ENCODE results near the gene PRRC1.
"Not testable (repeated sequence)": the region's sequence is repeated elsewhere in the genome, so short reads cannot be mapped to it uniquely, and the experiment has no call there.

PRRC1 gene

GRCh38 chr5:127558273-127558672, 40.8 kb downstream of the PRRC1 start:
- H3K36me3 Mint-ChIP-seq (ENCODE audit: low read depth), result peaks cover 37% of the 10 kb centered on the region
- no peaks in the 10 kb centered on the region for H3K4me1 Mint-ChIP-seq (ENCODE audit: low read depth)
- no peaks in the 10 kb centered on the region for H3K27me3 Mint-ChIP-seq
- no peaks in the 10 kb centered on the region for H3K9me3 Mint-ChIP-seq
- intact Hi-C loops (cut with micrococcal nuclease), result no loop called here
- H3K4me3 Mint-ChIP-seq, result no peak overlapping the region
- H3K27ac Mint-ChIP-seq, result no peak overlapping the region

DNA sequence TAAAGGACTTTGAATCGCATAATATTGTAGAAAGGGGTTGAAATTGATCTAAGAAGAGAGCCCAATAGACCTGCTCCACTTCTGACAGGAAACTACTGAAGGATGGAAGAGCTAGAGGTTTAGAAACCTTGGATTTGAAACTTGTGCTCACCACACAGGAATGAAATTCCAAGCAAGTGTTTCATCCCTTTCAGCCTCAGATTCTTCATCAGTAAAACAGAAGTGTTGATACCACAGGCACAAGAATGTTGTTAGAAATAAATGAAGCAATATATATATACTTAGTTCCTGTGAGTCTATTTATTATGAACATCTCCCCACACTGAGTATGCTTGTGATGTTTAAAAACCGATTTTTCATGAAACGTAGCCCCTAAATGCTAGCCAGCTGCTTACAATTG, 43.8 kb downstream of the PRRC1 start:
- no peaks in the 10 kb centered on the region for H3K4me1 Mint-ChIP-seq (ENCODE audit: low read depth)
- H3K27ac Mint-ChIP-seq, result no peak overlapping the region
- no peaks in the 10 kb centered on the region for H3K27me3 Mint-ChIP-seq
- peaks cover 11% of the 10 kb centered on the region for H3K36me3 Mint-ChIP-seq (ENCODE audit: low read depth)
- no peaks in the 10 kb centered on the region for H3K9me3 Mint-ChIP-seq
- H3K4me3 Mint-ChIP-seq, result no peak overlapping the region
- intact Hi-C loops (cut with micrococcal nuclease), result loop anchor here (10.0 kb wide), 2 partner anchors 934 to 1114 kb away; no protein-coding TSS in a partner anchor

DNA sequence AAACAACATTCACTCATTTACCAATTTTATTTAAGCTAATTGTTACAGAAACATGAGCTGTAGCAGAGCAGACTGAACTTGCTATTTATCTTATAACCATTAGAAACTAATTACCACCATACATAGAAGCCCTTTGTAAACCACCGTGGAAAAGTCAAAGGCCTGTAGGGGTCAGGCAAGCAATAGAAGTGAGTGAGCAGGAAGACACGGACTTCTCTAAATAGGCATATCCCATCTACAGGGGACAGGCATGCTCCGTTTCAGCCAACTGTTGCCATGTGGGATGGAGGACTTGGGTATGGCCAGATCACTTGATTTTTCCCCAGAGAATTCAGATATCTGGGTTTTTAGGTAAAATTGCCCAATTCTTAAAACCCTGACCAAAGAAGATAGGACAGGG, 44.8 kb downstream of the PRRC1 start:
- no peaks in the 10 kb centered on the region for H3K27me3 Mint-ChIP-seq
- H3K9me3 Mint-ChIP-seq, result no peaks in the 10 kb centered on the region
- no peak overlapping the region for H3K27ac Mint-ChIP-seq
- H3K4me1 Mint-ChIP-seq (ENCODE audit: low read depth), result peaks cover 4% of the 10 kb centered on the region
- intact Hi-C loops (cut with micrococcal nuclease), result loop anchor here (10.0 kb wide), 2 partner anchors 933 to 1113 kb away; no protein-coding TSS in a partner anchor
- H3K4me3 Mint-ChIP-seq, result no peak overlapping the region
- H3K36me3 Mint-ChIP-seq (ENCODE audit: low read depth), result peaks cover 8% of the 10 kb centered on the region

GRCh38 chr5:127563136-127563535, 45.7 kb downstream of the PRRC1 start:
- Mint-ChIP-seq H3K27ac (no peak overlapping the region), H3K4me1 (ENCODE audit: low read depth) (peaks cover 9% of the 10 kb centered on the region), H3K27me3 (no peaks in the 10 kb centered on the region), H3K4me3 (no peak overlapping the region), H3K9me3 (no peaks in the 10 kb centered on the region), H3K36me3 (ENCODE audit: low read depth) (peaks cover 8% of the 10 kb centered on the region)
- intact Hi-C loops (cut with micrococcal nuclease), result loop anchor here (10.0 kb wide), 2 partner anchors 932 to 1112 kb away; no protein-coding TSS in a partner anchor

DNA sequence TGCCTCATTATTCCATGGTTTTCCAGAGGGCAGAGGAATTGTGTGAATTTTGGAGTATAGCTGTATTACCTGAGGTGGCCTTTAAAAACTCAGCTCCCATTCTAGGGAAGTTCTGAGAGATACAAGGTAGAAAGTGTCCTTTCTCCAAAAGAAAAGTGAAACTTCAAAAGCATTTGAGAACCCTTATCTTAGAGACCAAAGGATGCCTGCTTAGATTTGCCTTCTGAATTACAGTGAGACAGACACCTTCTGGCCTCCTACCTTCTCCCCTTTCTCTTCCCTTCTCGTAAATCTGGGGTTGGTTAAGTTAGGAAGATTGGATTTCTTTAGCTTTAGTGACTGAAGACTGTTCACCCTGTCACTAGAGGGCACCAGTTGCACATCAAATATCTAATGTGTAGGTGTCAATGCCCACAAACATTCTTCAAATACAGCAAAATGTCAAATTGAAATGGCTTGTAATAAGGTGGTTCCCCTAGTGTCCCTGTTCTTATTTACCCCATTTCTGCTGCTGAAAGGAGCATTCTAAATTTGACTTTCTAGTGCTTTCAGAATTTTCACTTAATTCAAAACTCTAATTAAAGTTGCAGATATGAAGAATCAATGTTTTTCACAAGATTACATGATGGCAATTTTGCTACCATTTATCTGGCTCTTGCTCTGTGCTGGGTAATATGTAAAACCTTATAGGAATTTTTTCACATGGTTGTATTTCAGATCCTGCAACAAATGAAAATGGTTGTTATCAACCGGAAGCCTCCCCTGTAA, 46.7 kb downstream of the PRRC1 start:
- Mint-ChIP-seq H3K4me1 (ENCODE audit: low read depth) (peaks cover 11% of the 10 kb centered on the region), H3K36me3 (ENCODE audit: low read depth) (peaks cover 3% of the 10 kb centered on the region), H3K9me3 (no peaks in the 10 kb centered on the region), H3K27me3 (no peaks in the 10 kb centered on the region), H3K4me3 (no peak overlapping the region), H3K27ac (no peak overlapping the region)
- intact Hi-C loops (cut with micrococcal nuclease), result loop anchor here (2.0 to 10.0 kb wide), 3 partner anchors 637 to 1111 kb away; no protein-coding TSS in a partner anchor

DNA sequence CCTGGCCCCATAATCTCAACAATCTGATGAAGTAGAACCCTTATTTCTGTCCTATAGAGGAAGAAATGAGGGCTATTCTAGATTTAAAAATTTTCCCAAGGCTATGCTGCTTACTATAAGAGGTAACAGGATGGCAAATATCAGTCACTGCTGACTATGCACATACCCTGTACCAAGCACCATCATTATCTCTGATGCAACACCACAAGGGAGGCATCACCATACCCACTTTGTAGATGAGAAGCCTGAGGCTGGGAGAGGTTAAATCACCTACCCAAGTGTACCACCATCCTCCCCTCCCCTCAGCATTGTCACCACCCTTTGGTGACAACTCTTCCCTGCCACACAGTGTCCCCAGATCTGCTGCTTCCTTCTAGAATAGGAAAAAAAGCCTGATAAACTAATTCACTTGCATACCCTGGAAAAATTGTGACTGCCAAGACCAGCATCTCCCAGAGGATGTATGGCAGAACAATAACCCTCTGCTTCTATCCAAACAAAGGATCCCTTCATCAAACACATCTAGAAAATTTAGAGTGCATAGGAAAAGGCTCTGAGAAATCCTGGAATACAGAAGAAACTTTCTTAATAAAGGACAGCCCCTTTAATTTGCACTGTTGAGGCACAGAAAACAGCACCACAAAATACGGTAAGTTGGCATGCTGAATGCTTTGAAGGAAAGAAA, 48.3 kb downstream of the PRRC1 start:
- Mint-ChIP-seq H3K27ac (no peak overlapping the region), H3K4me3 (no peak overlapping the region), H3K4me1 (ENCODE audit: low read depth) (peaks cover 11% of the 10 kb centered on the region), H3K36me3 (ENCODE audit: low read depth) (no peaks in the 10 kb centered on the region), H3K27me3 (no peaks in the 10 kb centered on the region), H3K9me3 (no peaks in the 10 kb centered on the region)
- intact Hi-C loops (cut with micrococcal nuclease), result loop anchor here (2.0 to 10.0 kb wide), 3 partner anchors 635 to 1109 kb away; no protein-coding TSS in a partner anchor

- intact Hi-C loops (cut with micrococcal nuclease), result loop anchor here (10.0 kb wide), 2 partner anchors 928 to 1108 kb away; no protein-coding TSS in a partner anchor
- H3K36me3 Mint-ChIP-seq (ENCODE audit: low read depth), result no peaks in the 10 kb centered on the region
These were observed 49.8 kb downstream of the PRRC1 start for GRCh38 chr5:127567026-127567768.

GRCh38 chr5:127568166-127568565, 50.7 kb downstream of the PRRC1 start:
- Mint-ChIP-seq H3K4me3 (no peak overlapping the region), H3K36me3 (ENCODE audit: low read depth) (no peaks in the 10 kb centered on the region), H3K27me3 (no peaks in the 10 kb centered on the region), H3K4me1 (ENCODE audit: low read depth) (peaks cover 14% of the 10 kb centered on the region), H3K27ac (no peak overlapping the region), H3K9me3 (no peaks in the 10 kb centered on the region)
- intact Hi-C loops (cut with micrococcal nuclease), result loop anchor here (10.0 kb wide), 2 partner anchors 927 to 1107 kb away; no protein-coding TSS in a partner anchor

More at GRCh38 chr5:127567026-127567768, 49.8 kb downstream of the PRRC1 start:
- H3K27me3 Mint-ChIP-seq, result no peaks in the 10 kb centered on the region
- no peaks in the 10 kb centered on the region for H3K9me3 Mint-ChIP-seq
- peaks cover 14% of the 10 kb centered on the region for H3K4me1 Mint-ChIP-seq (ENCODE audit: low read depth)
- no peak overlapping the region for H3K27ac Mint-ChIP-seq
- H3K4me3 Mint-ChIP-seq, result no peak overlapping the region

GRCh38 chr5:127569471-127569870, 52.0 kb downstream of the PRRC1 start:
- not testable (repeated sequence) for H3K27ac Mint-ChIP-seq; H3K9me3 Mint-ChIP-seq; H3K27me3 Mint-ChIP-seq; H3K4me3 Mint-ChIP-seq; H3K36me3 Mint-ChIP-seq (ENCODE audit: low read depth)
- intact Hi-C loops (cut with micrococcal nuclease), result loop anchor here (10.0 kb wide), 2 partner anchors 925 to 1105 kb away; no protein-coding TSS in a partner anchor
- peaks cover 14% of the 10 kb centered on the region for H3K4me1 Mint-ChIP-seq (ENCODE audit: low read depth)

GRCh38 chr5:127571314-127572131, 54.1 kb downstream of the PRRC1 start:
- H3K27me3 Mint-ChIP-seq, result no peaks in the 10 kb centered on the region
- H3K36me3 Mint-ChIP-seq (ENCODE audit: low read depth), result no peaks in the 10 kb centered on the region
- no peak overlapping the region for H3K27ac Mint-ChIP-seq
- H3K4me1 Mint-ChIP-seq (ENCODE audit: low read depth), result peaks cover 14% of the 10 kb centered on the region
- no peak overlapping the region for H3K4me3 Mint-ChIP-seq
- intact Hi-C loops (cut with micrococcal nuclease), result no loop called here
- peaks cover 14% of the 10 kb centered on the region for H3K9me3 Mint-ChIP-seq

DNA sequence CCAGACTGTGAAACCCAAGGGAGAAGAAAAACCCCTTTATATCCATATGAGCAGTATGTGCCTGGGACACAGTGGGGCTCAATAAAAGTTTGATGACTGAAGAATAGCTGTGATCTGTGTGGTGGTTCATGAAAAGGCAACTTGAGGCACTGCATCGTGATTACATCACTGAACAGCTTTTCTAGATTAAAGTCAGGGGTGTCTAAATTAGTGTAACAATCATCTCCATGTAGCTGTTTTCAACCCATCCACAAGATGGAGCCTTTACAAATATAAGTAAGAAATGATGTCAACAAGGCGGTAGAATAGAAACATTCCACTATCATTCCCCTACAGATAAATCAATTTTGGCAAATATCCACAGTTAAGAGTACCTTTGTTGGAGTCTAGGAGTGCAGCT, 55.5 kb downstream of the PRRC1 start:
- H3K27ac Mint-ChIP-seq, result no peak overlapping the region
- H3K9me3 Mint-ChIP-seq, result peaks cover 14% of the 10 kb centered on the region
- H3K4me1 Mint-ChIP-seq (ENCODE audit: low read depth), result peaks cover 7% of the 10 kb centered on the region
- H3K4me3 Mint-ChIP-seq, result no peak overlapping the region
- H3K36me3 Mint-ChIP-seq (ENCODE audit: low read depth), result no peaks in the 10 kb centered on the region
- no peaks in the 10 kb centered on the region for H3K27me3 Mint-ChIP-seq
- intact Hi-C loops (cut with micrococcal nuclease), result no loop called here

DNA sequence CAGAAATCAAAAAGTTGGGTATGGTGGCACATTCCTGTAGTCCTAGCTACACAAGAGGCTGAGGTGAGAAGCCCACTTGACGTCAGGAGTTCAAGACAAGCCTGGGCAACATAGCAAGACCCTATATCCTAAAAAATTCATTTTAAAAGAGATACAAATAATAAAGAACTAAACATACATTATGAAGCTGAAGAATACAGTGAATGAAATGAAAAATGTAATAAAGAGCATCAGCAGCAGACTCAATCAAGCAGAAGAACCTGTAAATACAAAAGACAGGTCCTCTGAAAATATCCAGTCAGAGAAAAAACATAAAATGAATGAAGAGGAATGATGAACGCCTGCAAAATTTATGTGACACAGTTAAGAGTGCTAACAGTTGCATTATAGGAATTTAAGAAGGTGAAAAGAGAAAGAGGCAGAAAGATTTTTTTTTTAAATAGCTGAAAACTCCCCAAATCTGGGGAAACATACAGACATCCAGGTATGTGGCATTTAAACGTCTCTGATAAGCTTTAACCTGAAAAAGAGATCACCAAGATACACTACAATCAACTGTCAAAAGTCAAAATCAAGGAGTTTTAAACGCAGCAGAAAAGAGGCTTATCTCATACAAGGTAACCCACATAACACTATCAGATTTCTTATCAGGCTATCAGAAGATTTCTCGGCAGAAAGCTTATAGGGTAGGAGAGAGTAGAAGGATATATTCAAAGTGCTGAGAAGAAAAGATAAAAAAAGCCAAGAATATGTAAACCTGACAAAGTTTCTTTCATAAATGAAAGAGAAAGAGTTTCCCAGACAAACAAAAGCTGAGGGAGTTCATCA, 57.6 kb downstream of the PRRC1 start:
- H3K4me3 Mint-ChIP-seq, result no peak overlapping the region
- peaks cover 14% of the 10 kb centered on the region for H3K9me3 Mint-ChIP-seq
- H3K27me3 Mint-ChIP-seq, result no peaks in the 10 kb centered on the region
- peaks cover 3% of the 10 kb centered on the region for H3K4me1 Mint-ChIP-seq (ENCODE audit: low read depth)
- intact Hi-C loops (cut with micrococcal nuclease), result no loop called here
- H3K36me3 Mint-ChIP-seq (ENCODE audit: low read depth), result no peaks in the 10 kb centered on the region
- H3K27ac Mint-ChIP-seq, result no peak overlapping the region
